Endothelial cell of umbilical vein (primary cell): ENCODE data around the gene LEMD3. TPM values are rescaled to one million over a fixed set of nuclear protein-coding genes. Genes with fewer than 3 reads are reported as not detected.

ENCODE experiments used
- BruUV-seq: library from RNA; stranded (reverse); fragments of 400-500 nt; replicated peaks from 2 replicates; lab custom pipeline; 2021; lab: Mats Ljungman, UMichigan
- CTCF ChIA-PET: fragments of 300-600, 350-600 bp; sonication (Branson Sonifier 250); formaldehyde crosslinking; loops from one replicate; lab custom pipeline; 2021; ENCODE audit warnings: antibody characterized with exemption, inconsistent platforms; lab: Charles Lee
- POLR2A ChIA-PET: fragments of 300-600, 350-600 bp; sonication (Branson Sonifier 250); formaldehyde crosslinking; loops from one replicate; lab custom pipeline; 2021; ENCODE audit warnings: antibody characterized with exemption, inconsistent platforms; lab: Charles Lee
- DNase-seq: peaks from one replicate; pipeline ENCODE4 v3.0.0-alpha.2; 2011; ENCODE audit warnings: low read depth, low spot score
- FAIRE-seq: peaks from 2 replicates; lab custom pipeline; 2011; peaks lifted over from hg19 to GRCh38; lab: Jason Lieb, UNC
- H2AFZ ChIP-seq: 2 replicates; pipeline ENCODE4 v1.6.0; 2012; ENCODE audit warnings: low read depth, low read length, control low read depth, inconsistent platforms
- H3K27ac ChIP-seq: 2 replicates; pipeline ENCODE4 v1.5.1; 2011; ENCODE audit warnings: low read depth, mild to moderate bottlenecking, control low read depth, low read length, moderate library complexity; ENCODE audit not compliant: insufficient read depth
- H3K27me3 ChIP-seq, 2 experiments: 2 replicates each; pipeline versions ENCODE4 v1.6.0 to v1.6.1; 2011; ENCODE audit warnings: low read length in 2 of 2, mixed read lengths in 1 of 2; ENCODE audit not compliant: control insufficient read depth in 2 of 2, insufficient read depth in 2 of 2
- H3K36me3 ChIP-seq, 2 experiments: 2 replicates in 1 of 2; 3 replicates in 1 of 2; pipeline ENCODE4 v1.5.1; 2011; ENCODE audit warnings: low read length in 2 of 2, mild to moderate bottlenecking in 1 of 2, moderate library complexity in 1 of 2; ENCODE audit not compliant: control insufficient read depth in 2 of 2, insufficient read depth in 2 of 2; ENCODE audit errors: extremely low read depth in 1 of 2
- H3K4me1 ChIP-seq: 3 replicates; pipeline ENCODE4 v1.5.1; 2011; ENCODE audit warnings: mild to moderate bottlenecking, low read length; ENCODE audit not compliant: control insufficient read depth, insufficient read depth; ENCODE audit errors: extremely low read depth
- H3K4me2 ChIP-seq: 2 replicates; pipeline ENCODE4 v1.6.1; 2011; ENCODE audit warnings: low read length, control low read depth, mixed read lengths; ENCODE audit not compliant: insufficient read depth
- H3K4me3 ChIP-seq, 3 experiments: fragments of 200-600 bp in 1 of 3; sonication (generic), shearing (Covaris generic) in 1 of 3; replicated peaks in 1 of 3; 2 replicates each; pipeline ENCODE4 v1.5.1; 2011 to 2016; ENCODE audit warnings: control low read depth in 3 of 3, low read length in 3 of 3, mild to moderate bottlenecking in 2 of 3, inconsistent platforms in 1 of 3, low read depth in 1 of 3, moderate library complexity in 1 of 3; ENCODE audit not compliant: insufficient read depth in 1 of 3
- H3K79me2 ChIP-seq: 2 replicates; pipeline ENCODE4 v1.6.0; 2012; ENCODE audit warnings: low read length, inconsistent platforms; ENCODE audit not compliant: control insufficient read depth, insufficient read depth
- H3K9ac ChIP-seq: replicated peaks from 2 replicates; pipeline ENCODE3; 2011; ENCODE audit warnings: low read length, control low read depth; ENCODE audit not compliant: insufficient read depth; ENCODE audit errors: extremely low read depth
- H3K9me1 ChIP-seq: replicated peaks from 3 replicates; pipeline ENCODE4 v1.6.0; 2011; ENCODE audit warnings: mild to moderate bottlenecking, low read length; ENCODE audit not compliant: control insufficient read depth, insufficient read depth; ENCODE audit errors: extremely low read depth
- H3K9me3 ChIP-seq: replicated peaks from 2 replicates; pipeline ENCODE4 v1.5.1; 2012; ENCODE audit warnings: low read length, inconsistent platforms; ENCODE audit not compliant: control insufficient read depth, insufficient read depth
- H4K20me1 ChIP-seq: replicated peaks from 2 replicates; pipeline ENCODE3; 2011; ENCODE audit warnings: mild to moderate bottlenecking, low read length; ENCODE audit not compliant: control insufficient read depth, insufficient read depth; ENCODE audit errors: extremely low read depth
- CTCF ChIP-seq, 2 donors: IDR thresholded peaks; 1 replicate in 1 of 2; 2 replicates in 1 of 2; pipeline ENCODE4 v1.5.1; 2011; ENCODE audit warnings: low read length in 2 of 2, mild to moderate bottlenecking in 2 of 2, moderate library complexity in 2 of 2, control low read depth in 1 of 2, inconsistent platforms in 1 of 2, low read depth in 1 of 2; ENCODE audit not compliant: insufficient read depth in 1 of 2; ENCODE audit errors: extremely low read depth in 1 of 2
- EZH2 ChIP-seq: IDR thresholded peaks from 2 replicates; pipeline ENCODE4 v1.6.1; 2012; ENCODE audit warnings: borderline replicate concordance, low read depth, mild to moderate bottlenecking, moderate library complexity, low read length, inconsistent platforms; ENCODE audit not compliant: severe bottlenecking
- FOS ChIP-seq: IDR thresholded peaks from 2 replicates; pipeline ENCODE4 v1.6.1; 2011; ENCODE audit warnings: mild to moderate bottlenecking, low read length, moderate library complexity, borderline replicate concordance; ENCODE audit not compliant: insufficient read depth
- GATA2 ChIP-seq: IDR thresholded peaks from 2 replicates; pipeline ENCODE4 v1.7.0; 2011; ENCODE audit warnings: low read depth, mild to moderate bottlenecking, moderate library complexity, mixed read lengths, low read length; ENCODE audit not compliant: insufficient read length, insufficient read depth
- JUN ChIP-seq: IDR thresholded peaks from 2 replicates; pipeline ENCODE4 v1.6.1; 2011; ENCODE audit warnings: borderline replicate concordance, low read depth; ENCODE audit not compliant: insufficient read length, insufficient read depth
- MYC ChIP-seq: IDR thresholded peaks from one replicate; pipeline ENCODE4 v1.6.1; 2011; ENCODE audit warnings: mild to moderate bottlenecking, low read depth, low read length
- POLR2A ChIP-seq: IDR thresholded peaks from 2 replicates; pipeline ENCODE4 v1.6.1; 2012; ENCODE audit warnings: low read depth, mild to moderate bottlenecking, control low read depth, low read length
- POLR2AphosphoS5 ChIP-seq: IDR thresholded peaks from 2 replicates; pipeline ENCODE4 v1.6.1; 2012; ENCODE audit warnings: low read depth, mild to moderate bottlenecking, control low read depth, low read length, moderate library complexity; ENCODE audit not compliant: insufficient read depth
- dilution Hi-C: fragments of 300-500 bp; cut with MboI; formaldehyde crosslinking; loops from one replicate; pipeline ENCODE4 v1.15.0; 2019; ENCODE audit warnings: low sequenced_read_pairs; ENCODE audit not compliant: extremely low pct_ligation_motif_present
- intact Hi-C: fragments of 100-400 bp; cut with micrococcal nuclease; formaldehyde crosslinking; loops from one replicate; pipeline ENCODE4 v1.10.0; 2022
- polyA plus RNA-seq, 4 experiments: library from polyadenylated mRNA; depleted of rRNA in 3 of 4; stranded (reverse) in 3 of 4; unstranded in 1 of 4; fragments of >200 nt; gene quantifications; 2 replicates each; pipeline versions ENCODE4 v1.2.1 to v1.2.3, GENCODE V29; 2011 to 2012; ENCODE audit warnings: missing spikeins in 1 of 4
- total RNA-seq: library from RNA; stranded (reverse); gene quantifications from 2 replicates; pipeline ENCODE4 v1.2.3, GENCODE V29; 2021
- TF ChIP-seq, protein P1 (sequence below): IDR thresholded peaks from 2 replicates; pipeline ENCODE4 v1.6.1; 2011; ENCODE audit not compliant: insufficient read depth, insufficient read length

LEMD3 gene
- total and polyA plus RNA-seq, 2 donors (not counting 3 experiments of a cell fraction or from before 2014, with no cell fraction given): 7.4 to 24.2 TPM

GRCh38 chr12:65121956-65122469, 47.4 kb upstream of the LEMD3 start:
- H2AFZ ChIP-seq: peak overlapping the region; percentile 76
- no peaks in the 10 kb centered on the region for H3K79me2 ChIP-seq
- intact Hi-C loops (loop anchor here (1.0 to 5.0 kb wide), 2 partner anchors 50 to 110 kb away; no protein-coding TSS in a partner anchor), dilution Hi-C loops (no loop called here)
- peaks cover 39 to 74% of the 10 kb centered on the region in 2 experiments for H3K27me3 ChIP-seq
- no peaks in the 10 kb centered on the region for H4K20me1 ChIP-seq
- no peaks in the 10 kb centered on the region for H3K9me1 ChIP-seq
- no TSS peak for BruUV-seq
- CTCF ChIA-PET: interaction anchor here (1.0 to 4.6 kb wide), 10 partner anchors 10 to 320 kb away, joined by 3 to 60 read pairs (median 5); no protein-coding TSS in a partner anchor
- no peak overlapping the region for H3K4me3 ChIP-seq
- TF ChIP-seq FOS (no peak), POLR2AphosphoS5 (no peak), CTCF (IDR thresholded peaks at IDR 0.05; ENCODE audit: extremely low read depth in 1 of 2, insufficient read depth in 1 of 2, low read depth in 1 of 2, low read length in 2 of 2) (no peak), JUN (no peak), GATA2 (no peak), MYC (no peak), EZH2 (no peak), POLR2A (no peak)
- TF ChIP-seq, protein P1, sequence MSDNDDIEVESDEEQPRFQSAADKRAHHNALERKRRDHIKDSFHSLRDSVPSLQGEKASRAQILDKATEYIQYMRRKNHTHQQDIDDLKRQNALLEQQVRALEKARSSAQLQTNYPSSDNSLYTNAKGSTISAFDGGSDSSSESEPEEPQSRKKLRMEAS: no peak
- H3K4me1 ChIP-seq: peaks cover 2% of the 10 kb centered on the region
- H3K9me3 ChIP-seq: no peaks in the 10 kb centered on the region
- POLR2A ChIA-PET: no interaction called here
- H3K9ac ChIP-seq: no peak overlapping the region
- H3K4me2 ChIP-seq: peak overlapping the region; percentile 62
- H3K27ac ChIP-seq: no peak overlapping the region
- no peaks in the 10 kb centered on the region for H3K36me3 ChIP-seq
- FAIRE-seq (no peak), DNase-seq (no peak)
